GM18508 (cell line): ENCODE data around the gene CFL1.

Experiments
- ATAC-seq: cut with Tn5 transposase; IDR thresholded peaks from one replicate; pipeline ENCODE4 v1.9.1; 2021; ENCODE audit warnings: moderate number of reproducible peaks; ENCODE audit not compliant: insufficient read depth, unreplicated experiment

Gene CFL1

DNA sequence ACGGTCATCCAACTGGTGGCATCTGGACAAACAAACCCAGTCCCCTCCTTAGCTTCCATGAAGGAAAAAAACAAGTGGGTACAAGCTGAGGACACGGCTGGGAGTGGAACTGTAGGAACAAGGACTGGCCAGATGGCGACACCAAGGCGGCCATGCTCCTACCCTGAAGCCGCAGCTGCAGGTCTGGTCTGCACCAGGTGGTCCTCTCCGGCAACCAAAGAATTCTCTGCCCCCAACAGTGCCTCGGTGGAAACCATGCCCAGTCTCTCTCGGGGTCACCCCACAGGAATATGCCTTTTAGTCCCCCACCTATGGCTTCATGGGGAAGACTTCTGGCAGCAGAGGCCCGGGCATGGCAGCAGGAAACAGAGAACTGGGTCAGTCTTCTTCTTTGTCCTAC, 48.5 kb downstream of the CFL1 start:
- no peak for ATAC-seq

GRCh38 chr11:65808744-65809341, 49.1 kb downstream of the CFL1 start:
- ATAC-seq: no peak

GRCh38 chr11:65806979-65807378, 51.0 kb downstream of the CFL1 start:
- no peak for ATAC-seq
